NCI-H1694 (cell line): Measurements from ENCODE around the gene LRRC36.
A peak's percentile ranks its signal among the peaks of the same experiment; 100 is the strongest.

Experiments used
- DNase-seq: peaks from one replicate; lab custom pipeline; 2025; lab: John Stamatoyannopoulos, UW

LRRC36 gene

DNA sequence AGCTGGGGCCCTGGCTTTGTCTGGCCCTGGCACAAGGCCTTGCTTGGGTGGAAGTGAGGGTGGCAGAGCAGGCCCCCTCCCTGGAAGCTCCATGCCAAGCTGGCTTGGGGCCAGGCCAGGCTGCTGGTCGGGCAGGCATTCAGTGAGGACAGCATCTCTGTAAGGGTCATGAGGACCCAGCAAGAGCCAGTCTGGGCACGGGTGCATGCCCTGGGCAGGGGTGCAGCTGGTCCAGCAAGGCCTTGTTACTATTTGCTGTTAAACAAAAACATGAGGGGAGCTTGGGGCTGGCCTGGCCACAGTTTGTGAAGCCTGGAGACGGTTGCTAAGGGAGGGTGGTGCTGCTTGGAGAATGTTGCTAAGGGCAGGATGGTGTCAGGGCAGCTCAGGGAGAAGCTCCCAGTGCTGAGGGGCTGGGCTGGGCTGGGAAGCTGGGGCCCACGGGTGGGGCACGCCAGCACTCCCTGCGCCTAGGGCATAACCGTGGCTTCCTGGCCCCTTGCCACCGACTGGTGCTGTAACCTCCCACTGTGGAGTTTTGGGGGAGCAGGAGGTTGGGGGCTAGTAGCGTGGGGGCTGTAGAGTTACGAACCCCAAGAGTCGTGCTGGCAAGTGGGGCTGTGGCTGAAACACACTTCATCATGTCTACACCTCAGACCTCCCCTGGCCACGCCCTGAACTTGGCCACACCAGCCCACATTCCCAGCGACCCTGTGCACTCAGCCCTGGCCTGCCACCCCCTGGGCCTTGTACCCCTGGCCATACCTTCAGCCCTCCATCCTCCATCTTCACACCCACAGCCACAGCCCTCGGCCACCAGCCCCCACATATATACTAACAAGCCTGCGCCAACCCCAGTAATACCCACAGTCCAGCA, 65.0 kb downstream of the LRRC36 start:
- no peak for DNase-seq

DNA sequence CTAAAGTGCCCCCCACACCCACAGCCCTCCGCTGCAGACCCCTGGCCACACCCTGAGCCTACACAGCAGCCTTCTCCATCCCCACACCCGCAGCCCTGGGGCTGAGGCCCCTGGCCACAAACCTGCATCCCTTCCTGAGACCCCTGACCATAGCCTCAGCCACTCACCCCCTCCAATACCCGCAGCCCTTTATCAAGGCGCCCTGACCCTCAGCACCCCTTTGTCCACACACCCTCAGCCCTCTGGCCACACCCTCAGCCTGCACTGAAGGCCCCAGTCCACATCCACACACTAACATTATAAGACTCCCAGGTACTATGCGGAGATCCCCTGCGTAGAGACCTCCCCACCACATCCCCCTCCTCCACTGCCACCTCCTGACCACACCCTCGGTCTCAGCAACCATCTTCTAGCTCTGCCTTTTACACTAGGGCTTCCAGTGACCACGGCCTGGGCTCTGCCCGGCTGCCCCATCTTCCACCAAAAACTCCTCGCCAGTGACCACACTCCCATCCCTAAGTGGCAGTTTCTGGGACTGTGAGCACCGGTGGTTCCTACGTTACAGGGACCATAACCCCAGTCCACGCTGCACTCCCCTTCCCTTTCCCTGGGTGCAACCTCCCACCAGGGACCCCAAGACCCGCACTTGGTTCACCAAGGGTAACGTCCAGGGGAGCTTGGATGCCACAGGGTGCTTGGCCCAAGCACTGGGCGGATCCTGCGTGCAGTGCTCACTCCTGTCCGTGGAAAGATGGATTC, 65.9 kb downstream of the LRRC36 start:
- DNase-seq, result no peak

DNA sequence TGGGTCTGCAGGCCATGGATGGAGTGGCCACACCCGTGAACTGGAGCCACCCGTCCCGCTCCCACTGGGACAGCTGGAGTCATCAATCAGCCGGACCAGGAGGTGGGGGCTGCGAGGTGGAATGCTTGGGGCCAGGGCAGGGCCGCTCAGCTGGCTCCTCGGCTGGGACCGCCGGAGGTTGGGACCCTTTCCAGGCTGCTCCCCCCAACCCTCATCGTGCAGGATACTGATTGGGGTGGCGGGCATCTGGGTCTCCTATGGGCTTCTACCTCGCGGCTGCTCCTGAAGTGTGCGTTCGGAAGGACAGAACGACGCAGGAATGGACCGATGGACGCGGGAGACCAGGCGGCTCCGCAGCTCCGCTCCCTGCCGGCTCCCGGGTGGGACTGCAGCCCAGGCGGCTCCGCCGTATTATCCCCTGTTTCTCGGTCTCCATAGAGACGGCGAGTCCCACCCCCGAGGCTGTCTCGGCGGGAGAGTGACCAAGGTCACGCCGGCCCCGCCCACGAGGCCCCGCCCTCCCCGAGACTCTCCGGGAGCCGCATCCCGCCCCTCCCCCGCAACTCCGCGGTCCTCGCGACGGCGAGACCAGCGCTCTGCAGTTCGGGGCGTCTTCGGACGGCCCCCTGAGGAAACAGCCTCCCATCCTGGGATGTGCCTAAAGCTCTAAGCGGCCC, 66.6 kb downstream of the LRRC36 start, which contains the start of gene TPPP3:
Gene TPPP3 (minus strand): TSS at position 388 of the 677 bp plus-strand sequence. CDS start 2,387 bp downstream, outside the sequence.
- no peak for DNase-seq

DNA sequence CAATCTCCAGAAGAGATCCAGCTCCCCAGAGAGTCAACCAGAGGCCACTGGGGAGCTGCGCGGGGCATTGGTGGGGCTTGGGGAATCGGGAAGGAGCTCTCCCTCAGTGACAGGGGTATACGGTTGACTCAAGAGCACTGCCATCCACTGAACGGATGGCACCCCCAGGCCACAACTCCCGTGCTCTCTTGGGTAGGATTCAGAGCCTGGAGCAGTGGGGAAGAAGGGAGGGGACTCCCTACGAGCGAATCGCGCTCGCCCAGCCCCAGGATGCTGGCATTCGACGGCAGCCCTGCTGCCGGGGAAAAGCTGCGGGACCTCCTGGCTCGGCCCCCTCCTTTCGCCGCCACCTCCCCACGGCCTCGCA, 67.2 kb downstream of the LRRC36 start:
- no peak for DNase-seq

DNA sequence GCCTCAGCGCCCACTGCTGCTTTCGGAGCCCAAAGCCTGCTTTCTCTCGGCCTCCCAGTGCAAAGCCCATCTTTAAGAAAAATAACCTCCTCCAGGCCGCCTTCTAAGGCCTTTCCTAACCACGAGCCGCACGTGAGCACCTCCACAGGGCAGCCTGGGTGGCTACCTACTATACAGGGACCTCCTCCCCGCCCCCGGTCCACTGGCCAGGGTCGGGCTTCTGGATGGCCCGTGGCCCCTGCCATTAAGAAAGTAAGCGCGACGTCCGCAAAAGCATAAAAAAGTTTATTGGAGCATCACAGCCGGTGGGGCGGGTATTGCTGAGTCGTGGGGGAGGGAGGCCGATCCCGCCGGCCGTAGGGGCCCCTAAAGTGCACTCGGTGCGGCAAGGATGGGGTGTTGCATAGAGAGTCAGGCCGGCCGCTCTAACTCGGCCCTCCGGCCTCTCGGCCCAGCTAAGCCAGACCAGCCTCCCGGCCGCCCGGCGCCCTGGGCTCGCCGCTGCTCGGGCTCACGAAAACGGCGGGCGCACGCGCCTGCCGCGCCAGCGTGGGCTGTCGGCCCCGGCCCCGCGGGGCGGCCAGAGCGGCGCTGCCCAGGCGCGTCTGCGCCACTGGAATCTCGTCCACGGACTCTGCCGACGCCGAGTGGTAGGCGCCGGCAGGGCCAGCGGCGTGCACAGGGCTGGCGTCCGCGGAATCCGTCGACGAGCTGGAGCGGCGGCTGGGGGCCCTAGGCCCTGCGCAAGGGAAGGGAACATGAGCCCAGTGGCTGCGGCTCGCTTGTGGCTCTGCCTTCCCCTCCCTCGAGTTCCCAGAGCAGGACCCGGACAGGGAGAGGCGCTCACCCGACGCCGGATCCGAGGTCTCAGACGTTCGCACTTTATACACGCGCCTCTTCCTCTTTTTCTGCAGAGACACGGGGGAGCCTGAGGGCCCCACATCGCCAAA, 67.8 kb downstream of the LRRC36 start:
- DNase-seq, result no peak

DNA sequence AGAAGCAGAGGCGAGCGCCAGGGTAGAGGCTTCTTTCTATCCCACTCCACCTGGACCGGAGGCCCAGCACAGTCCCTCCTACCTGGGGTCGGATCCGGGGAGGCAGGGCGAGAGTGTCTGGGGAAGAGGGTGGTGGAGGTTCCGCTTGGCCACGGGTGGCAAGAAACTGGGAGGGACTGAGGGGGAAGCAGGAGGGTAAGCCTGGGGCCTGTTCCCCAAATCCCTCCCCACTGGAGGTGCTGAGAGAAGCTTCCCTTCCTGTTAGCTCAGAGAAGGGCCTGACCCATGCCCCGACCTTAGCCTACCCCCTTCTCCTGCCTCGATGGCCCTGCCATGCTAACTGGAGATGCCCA, 68.5 kb downstream of the LRRC36 start:
- no peak for DNase-seq

DNA sequence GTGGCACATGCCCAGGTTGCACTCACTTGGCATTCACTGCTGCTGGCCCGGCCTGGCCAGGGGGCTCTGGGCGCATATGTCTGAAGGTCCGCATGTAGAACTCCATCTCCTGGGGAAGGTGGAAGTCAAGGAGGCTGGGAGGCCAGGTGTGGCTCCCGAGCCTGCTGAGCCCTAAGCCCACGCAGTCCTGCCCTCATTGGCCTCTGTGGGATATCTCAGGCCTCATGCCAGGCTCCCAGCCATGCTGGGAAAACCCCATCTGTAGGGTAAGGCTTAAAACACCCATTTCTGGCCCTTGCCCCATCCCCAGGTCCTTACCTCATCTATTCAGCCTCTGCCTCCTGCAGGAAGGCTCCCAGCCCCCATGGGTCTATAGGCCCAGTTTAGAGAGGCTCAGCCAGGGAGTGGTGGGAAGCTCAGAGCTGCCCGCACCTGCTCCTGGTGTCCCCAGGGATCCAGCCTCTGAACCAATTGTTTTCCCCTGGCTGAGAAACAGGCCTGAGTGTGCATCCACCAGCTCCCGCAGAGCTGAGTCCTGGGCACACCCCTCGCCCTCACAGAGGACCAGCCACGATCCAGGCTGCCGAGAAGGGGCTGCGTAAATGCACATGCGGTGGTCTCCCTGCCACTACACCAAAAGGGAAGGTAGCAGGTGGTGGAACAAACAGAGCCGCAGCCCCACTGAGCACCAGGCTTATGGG, 69.0 kb downstream of the LRRC36 start:
- DNase-seq, result peak; percentile 60

DNA sequence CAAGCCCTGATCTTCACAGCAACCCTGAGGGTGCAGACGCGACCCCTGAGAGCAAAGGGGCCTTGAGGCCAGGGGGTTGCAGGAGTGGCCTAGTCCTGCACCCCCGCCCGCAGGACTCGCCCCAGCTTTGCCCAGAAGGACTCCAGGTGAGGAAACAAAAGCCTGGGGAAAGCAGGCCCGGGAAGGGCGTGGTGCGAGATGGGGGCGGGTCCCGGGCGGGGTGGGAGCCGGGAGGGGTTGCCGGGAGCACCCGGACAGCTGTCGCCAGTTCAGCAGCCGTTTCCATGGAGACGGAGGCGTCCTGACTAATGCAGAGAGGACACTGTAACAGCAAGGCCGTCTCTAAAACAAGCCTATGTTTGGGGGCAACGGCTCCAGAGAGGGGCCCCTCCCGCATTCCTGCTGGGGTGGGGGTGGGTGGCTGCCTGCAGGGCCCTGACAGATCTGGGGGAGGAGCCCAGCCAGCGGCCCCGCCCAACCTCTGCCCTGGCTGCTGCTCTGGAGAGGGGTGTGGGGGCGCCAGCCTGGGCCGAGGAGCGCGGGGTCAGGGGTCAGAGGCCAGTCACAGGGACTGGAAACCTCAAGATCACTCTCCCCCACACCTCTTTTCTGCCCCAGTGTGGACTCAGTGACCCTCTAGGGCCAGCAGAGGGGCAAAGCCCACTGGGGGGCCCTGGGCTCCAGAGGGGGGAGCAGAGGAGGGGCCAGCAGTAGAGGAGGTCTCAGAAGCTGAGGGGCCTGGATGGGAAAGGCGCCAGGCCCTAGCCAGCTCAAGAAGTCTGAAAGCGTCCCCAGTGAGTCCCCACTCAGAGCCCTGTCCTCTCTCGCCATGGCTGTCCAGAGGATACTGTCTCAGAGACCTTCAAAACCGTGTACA, 69.8 kb downstream of the LRRC36 start:
- peak; percentile 89 for DNase-seq

DNA sequence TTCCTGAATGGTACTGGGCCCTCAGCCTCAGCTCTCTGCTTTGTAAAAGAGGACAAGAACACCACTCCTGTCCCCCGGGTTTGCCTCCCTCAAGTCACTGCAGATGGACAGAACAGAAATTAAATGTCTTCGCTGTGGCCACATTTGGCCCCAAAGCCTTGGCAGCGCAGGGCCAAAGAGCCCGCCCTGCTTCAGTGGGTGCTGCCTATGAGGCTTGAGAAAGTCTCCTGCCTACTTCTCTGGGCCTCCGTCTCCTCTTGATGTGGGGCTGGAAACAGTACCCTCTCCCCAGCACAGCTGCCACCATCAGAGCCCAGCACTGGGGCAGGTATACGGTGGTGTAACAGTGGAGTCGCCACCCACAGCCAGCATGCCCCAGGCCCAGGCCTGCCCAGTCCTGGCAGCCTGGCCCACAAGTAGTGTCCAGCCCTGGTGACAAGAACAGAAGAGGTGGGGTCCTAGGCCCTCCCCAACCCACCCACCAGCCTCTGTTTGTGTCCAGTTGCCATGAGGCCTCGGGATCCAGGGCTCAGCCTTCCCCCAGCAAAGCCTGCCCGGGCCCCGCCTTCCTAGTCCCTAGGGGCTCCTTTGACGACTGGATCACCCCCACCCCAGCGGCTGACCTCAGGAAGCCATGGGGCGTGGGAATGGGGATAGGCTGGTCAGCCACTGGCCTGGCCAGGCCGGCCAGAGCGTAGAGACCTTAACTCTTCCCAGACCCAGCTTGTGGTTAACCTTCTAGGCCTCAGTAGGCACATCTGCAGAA, 70.6 kb downstream of the LRRC36 start:
- no peak for DNase-seq

DNA sequence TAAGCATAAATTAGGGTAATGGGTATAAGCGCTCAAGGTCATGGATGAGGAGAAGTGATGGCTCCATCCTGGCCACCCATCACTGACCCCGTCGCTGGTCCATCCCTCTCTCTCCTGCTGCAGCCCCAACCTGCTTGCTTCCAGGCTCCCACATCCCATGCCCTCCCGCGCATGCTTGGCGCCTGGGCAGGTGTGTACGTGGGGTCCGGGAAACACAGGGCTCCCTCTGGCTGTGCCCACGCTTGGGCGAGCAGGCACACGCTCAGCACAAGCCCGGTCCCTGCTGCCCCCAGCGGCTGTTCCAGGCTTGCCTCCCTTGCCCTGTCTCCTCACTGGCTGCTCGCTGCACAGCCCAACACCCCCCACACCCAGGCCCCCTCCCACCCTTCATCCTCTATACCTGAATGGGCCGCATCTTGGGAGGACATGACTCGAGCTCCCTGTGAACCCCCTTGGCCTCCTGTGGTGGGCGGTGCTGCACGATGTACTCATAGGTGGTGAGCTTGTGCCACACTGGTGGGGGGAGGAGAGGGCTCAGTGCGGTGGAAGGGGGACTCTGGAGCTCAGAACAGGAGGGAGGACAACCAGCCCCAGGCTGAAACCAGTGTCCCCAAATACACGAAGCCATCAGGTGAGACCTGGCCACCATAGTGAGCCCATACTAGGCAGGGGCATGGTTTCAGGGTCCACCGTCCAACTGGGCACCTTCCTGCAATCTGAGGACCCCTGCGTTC, 71.4 kb downstream of the LRRC36 start:
- DNase-seq, result peak; percentile 21

DNA sequence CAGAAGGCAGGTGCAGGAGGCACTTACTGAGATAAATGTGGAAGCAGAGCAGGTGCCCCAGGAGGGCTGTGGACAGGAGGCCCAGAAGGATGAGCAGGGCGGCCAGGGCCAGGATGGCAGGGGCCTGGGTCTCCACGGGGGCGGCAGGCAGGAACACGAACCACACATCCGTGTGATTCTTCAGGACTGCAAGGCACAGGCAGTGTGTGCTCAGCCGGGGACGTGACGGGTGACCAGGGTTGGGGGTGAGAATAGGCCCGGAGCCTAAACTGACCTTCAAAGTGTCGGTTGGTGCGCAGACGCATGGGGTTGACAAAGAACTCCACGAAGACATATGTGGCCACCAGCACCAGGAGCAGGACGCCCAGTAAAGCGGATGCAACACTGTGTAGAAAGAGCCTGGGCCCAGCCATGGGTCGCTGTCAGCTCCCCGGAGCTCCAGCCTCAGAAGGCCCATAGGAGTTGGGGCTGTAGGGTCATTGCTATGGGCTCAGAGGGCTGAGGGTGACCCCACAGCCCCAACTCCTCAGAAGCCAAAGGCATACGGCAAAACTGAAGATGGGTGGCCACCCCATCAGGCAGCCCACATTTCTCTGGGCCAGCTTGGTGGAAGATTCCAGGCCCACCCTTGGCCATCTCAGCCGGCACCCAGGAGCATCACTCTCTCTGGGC, 72.1 kb downstream of the LRRC36 start:
- no peak for DNase-seq

DNA sequence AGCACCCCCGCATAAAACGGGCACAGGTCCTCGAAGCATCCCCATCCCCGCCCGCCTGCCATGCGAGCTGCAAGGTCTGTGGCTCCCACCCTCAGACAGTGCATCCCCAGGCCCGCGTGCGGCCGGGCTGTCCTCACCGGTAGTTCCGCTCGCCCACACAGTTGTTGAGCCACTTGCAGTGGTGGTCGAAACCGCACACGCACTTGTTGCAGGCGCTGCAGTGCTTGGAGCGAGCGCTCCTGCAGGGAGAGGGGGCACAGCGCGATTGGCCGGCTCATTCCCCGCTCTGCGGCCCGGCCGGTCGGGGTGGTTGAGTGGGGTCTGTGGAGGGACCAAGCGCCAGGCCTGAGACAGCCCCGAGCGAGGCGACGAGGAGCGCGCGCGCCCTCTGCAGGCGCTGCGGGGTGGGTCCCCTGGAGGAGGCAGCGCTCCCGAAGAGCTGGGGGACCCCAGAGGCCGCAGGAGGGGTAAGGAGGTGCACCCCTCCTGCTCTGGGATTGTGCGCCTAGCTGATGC, 72.7 kb downstream of the LRRC36 start:
- no peak for DNase-seq

DNA sequence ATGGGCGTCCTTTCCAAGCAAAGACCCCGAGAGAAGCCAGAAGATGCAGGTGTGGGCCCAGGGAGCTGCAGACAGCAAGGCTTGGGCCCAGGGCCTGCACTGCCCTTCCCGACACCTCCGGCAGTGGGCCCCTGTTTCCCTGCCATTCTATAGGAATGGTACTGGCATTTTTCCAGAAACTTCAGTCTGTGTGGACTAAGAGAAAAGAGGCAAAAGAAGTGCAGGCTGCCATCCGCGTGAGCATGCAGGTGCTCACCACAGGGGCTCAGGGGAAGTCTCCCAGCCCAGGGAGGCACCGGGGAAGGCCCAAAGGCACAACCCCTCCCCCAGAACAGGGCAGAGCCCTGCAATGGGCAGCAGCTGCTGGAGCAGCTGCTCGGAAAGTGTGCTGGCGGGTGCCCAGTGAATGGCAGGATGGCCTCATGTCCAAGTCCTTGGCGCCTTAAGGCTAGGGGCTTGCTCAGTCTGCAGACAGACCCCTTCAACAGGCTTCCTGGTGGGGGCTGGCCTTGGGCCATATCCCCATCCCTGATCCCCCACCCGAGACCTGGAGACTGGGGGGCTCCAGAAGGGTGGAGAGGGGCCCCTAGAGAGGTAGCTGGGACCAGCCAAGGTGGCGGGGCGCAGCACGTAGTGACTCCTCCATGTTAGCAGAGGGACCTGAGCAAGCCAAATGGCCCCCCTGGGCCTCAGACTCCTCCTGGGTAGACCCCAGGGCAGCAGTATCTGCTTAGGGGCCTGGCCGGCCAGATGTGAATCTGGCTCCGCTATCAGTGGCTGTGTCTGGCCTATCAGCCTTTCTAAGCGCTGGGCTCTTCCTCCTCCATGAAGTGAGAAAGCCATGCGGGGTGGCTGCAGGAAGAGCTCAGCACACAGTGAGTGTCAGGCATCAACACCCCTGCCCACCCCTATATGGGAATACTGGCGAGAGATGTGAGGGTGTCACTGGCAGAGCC, 73.4 kb downstream of the LRRC36 start:
- DNase-seq, result peak; percentile 17

DNA sequence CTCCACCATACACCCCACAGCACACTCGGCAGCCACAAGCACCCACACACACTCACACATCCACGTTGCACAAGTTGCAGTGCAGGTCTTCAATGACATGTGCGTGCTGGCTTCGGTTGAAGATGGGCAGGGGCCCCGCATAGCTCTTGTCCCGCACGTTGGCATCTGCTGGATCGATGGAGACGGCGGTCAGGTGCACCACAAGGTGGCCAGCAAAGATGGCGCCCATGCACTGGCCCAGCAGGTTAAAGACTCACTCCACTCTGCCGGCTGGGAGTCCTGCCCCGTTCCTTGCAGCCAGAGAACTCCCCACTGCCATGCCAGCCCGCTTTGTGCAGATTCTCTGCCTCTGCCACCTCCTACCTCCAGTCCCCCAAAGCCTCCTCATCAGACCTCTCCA, 74.3 kb downstream of the LRRC36 start:
- no peak for DNase-seq

DNA sequence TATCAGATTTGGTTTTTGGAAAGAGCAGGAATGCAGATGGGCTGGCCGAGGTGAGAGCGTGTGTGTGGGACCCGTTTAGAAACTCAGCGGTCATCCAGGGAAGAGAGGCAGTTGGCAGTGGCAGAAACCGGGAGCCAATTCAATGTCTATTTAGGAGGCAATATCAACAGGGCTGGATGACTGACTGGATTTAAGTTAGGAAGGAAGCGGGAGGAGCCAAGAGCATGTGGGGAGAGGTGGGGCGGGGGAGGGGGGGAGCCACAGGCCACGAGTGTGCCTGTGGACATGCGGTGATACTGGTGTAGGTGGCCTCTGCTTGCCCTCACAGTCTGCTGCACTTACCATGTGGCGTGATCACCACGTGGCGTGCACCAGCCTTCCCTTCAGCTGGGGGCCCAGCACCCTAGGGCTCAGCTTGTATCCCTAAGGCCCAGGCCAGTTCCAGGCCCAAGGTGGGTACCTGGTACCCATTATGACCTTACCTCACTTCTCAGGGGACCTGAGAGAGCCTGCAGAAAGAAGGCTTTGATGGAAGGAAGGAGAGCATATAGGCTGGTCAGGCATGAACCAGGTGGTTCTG, 77.5 kb downstream of the LRRC36 start:
- DNase-seq, result no peak

DNA sequence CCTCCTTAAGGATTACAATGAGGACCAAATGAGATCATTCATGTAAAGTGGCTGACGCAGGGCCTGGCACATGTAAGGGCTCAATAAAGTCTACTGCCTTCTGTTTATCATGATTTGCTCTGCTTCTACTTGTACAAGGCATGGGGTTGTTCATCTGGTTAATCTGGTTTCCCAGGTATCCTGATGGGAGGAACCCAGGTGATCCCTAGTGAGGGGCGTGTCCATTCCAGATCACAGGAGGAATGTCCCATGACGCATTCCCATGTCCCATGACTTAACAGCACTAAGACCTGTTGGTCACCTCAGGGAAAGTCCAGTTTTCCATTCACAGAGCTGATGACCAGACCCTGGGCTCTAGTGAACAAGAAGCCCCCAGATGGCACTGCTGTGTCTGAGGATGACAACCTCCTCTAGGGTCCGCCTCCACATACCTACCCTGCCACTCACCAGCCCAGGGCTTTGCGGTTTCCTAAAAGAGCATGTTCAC, 78.2 kb downstream of the LRRC36 start:
- no peak for DNase-seq
